Measurements from ENCODE around the gene OGFOD1.
A peak's percentile ranks its signal among the peaks of the same experiment; 100 is the strongest.

- TF ChIP-seq CTCF (IDR thresholded peaks at IDR 0.05) (no peak), POLR2A (IDR thresholded peaks at IDR 0.05) (peak in 2 of 4 donors; percentile 24 to 28)
Measured at GRCh38 chr16:56424791-56425438, 26.4 kb upstream of the OGFOD1 start.
